Spinal cord (tissue), 10 donors: ENCODE results near the gene TTC9C. TPM values are rescaled to one million over a fixed set of nuclear protein-coding genes. Genes with fewer than 3 reads are reported as not detected.
A peak's percentile ranks its signal among the peaks of the same experiment; 100 is the strongest.

ENCODE experiments used
- DNase-seq, 6 donors: peaks; one replicate each; pipeline versions ENCODE4 v3.0.0 to v3.0.0-alpha.2; 2013 to 2015; ENCODE audit warnings: low spot score in 6 of 6, low read depth in 4 of 6
- H3K27ac ChIP-seq: one replicate; pipeline ENCODE4 v1.5.1; 2013; ENCODE audit warnings: low read depth, low read length, control low read depth
- H3K27me3 ChIP-seq: one replicate; pipeline ENCODE4 v1.6.1; 2013; ENCODE audit warnings: low read length; ENCODE audit not compliant: control insufficient read depth, insufficient read depth
- H3K36me3 ChIP-seq: one replicate; pipeline ENCODE4 v1.6.1; 2013; ENCODE audit warnings: low read length; ENCODE audit not compliant: control insufficient read depth, insufficient read depth
- H3K4me1 ChIP-seq: one replicate; pipeline ENCODE4 v1.6.1; 2013; ENCODE audit warnings: low read length; ENCODE audit not compliant: control insufficient read depth, insufficient read depth
- H3K4me3 ChIP-seq: one replicate; pipeline ENCODE4 v1.5.1; 2013; ENCODE audit warnings: low read depth, low read length, control low read depth
- H3K9me3 ChIP-seq: one replicate; pipeline ENCODE4 v1.6.1; 2013; ENCODE audit warnings: low read length; ENCODE audit not compliant: control insufficient read depth, insufficient read depth
- WGBS: methylation state at CpG from one replicate; pipeline ENCODE4 v1.1.5; 2013; ENCODE audit warnings: missing lambda C conversion rate; ENCODE audit not compliant: insufficient coverage; 5-methylcytosine and 5-hydroxymethylcytosine counted together
- polyA plus RNA-seq, 2 donors: library from polyadenylated mRNA; unstranded; fragments of 120-200 nt; gene quantifications; one replicate each; pipeline ENCODE4 v1.2.1, GENCODE V29; 2013; ENCODE audit not compliant: insufficient read length in 2 of 2
- total RNA-seq, 2 donors: library from RNA; depleted of rRNA in 1 of 2; stranded (reverse); fragments of 120-200 nt in 1 of 2; fragments of >200 nt in 1 of 2; gene quantifications; one replicate each; pipeline versions ENCODE4 v1.2.3 to v1.2.4, GENCODE V29; 2013 to 2014
- donor health status: healthy.

The TTC9C gene
- total and polyA plus RNA-seq, 4 donors = 30.7 to 47.5 (median 37.9) TPM

- H3K36me3 ChIP-seq = peaks cover 36% of the 10 kb centered on the region
- 3% methylated on average over 6 of the region's 7 CpGs for WGBS
- no peaks in the 10 kb centered on the region for H3K9me3 ChIP-seq
- H3K4me1 ChIP-seq = peaks cover 47% of the 10 kb centered on the region
- H3K4me3 ChIP-seq = peak overlapping the region; percentile 83
- peak overlapping the region; percentile 98 for H3K27ac ChIP-seq
- DNase-seq = no peak
- H3K27me3 ChIP-seq = no peaks in the 10 kb centered on the region
Measured at GRCh38 chr11:62708793-62709192, 19.5 kb upstream of the TTC9C start.

GRCh38 chr11:62709247-62710000 is 18.9 kb upstream of the TTC9C start:
- Histone ChIP-seq H3K4me1 (peaks cover 47% of the 10 kb centered on the region), H3K36me3 (peaks cover 37% of the 10 kb centered on the region), H3K9me3 (no peaks in the 10 kb centered on the region), H3K27me3 (no peaks in the 10 kb centered on the region), H3K4me3 (peak overlapping the region; percentile 83), H3K27ac (peak overlapping the region; percentile 98)
- 2% methylated on average over 43 of the region's 47 CpGs for WGBS
- DNase-seq = peak; percentile 90 to 100 (median 99)

- DNase-seq = no peak
- 81% methylated on average over 5 of the region's 7 CpGs for WGBS
Measured at GRCh38 chr11:62710001-62710345, 18.3 kb upstream of the TTC9C start.

GRCh38 chr11:62712276-62712812 is 15.9 kb upstream of the TTC9C start:
- Histone ChIP-seq H3K27ac (no peak overlapping the region), H3K9me3 (no peaks in the 10 kb centered on the region), H3K36me3 (peaks cover 48% of the 10 kb centered on the region), H3K4me1 (peaks cover 28% of the 10 kb centered on the region), H3K4me3 (no peak overlapping the region), H3K27me3 (no peaks in the 10 kb centered on the region)
- DNase-seq = no peak
- WGBS = 100% methylated on average over 2 of the region's 6 CpGs

More at GRCh38 chr11:62710001-62710345, 18.3 kb upstream of the TTC9C start:
- H3K4me3 ChIP-seq = peak overlapping the region; percentile 83
- peak overlapping the region; percentile 98 for H3K27ac ChIP-seq
- H3K9me3 ChIP-seq = no peaks in the 10 kb centered on the region
- H3K36me3 ChIP-seq = peaks cover 38% of the 10 kb centered on the region
- peaks cover 46% of the 10 kb centered on the region for H3K4me1 ChIP-seq
- H3K27me3 ChIP-seq = no peaks in the 10 kb centered on the region

- H3K36me3 ChIP-seq = peaks cover 54% of the 10 kb centered on the region
- H3K27me3 ChIP-seq = no peaks in the 10 kb centered on the region
Measured at GRCh38 chr11:62712861-62713260, 15.4 kb upstream of the TTC9C start.

GRCh38 chr11:62713343-62713742 is 14.9 kb upstream of the TTC9C start:
- Histone ChIP-seq H3K9me3 (no peaks in the 10 kb centered on the region), H3K4me1 (peaks cover 20% of the 10 kb centered on the region), H3K4me3 (no peak overlapping the region), H3K27me3 (no peaks in the 10 kb centered on the region), H3K36me3 (peaks cover 57% of the 10 kb centered on the region), H3K27ac (no peak overlapping the region)
- no CpG with 5 or more reads among the region's 2 CpGs for WGBS
- no peak for DNase-seq

More at GRCh38 chr11:62712861-62713260, 15.4 kb upstream of the TTC9C start:
- Histone ChIP-seq H3K27ac (no peak overlapping the region), H3K4me1 (peaks cover 23% of the 10 kb centered on the region), H3K4me3 (no peak overlapping the region), H3K9me3 (no peaks in the 10 kb centered on the region)
- 92% methylated on average over 2 of the region's 3 CpGs for WGBS
- DNase-seq = no peak

- 90% methylated on average over 13 of the region's 24 CpGs for WGBS
- no peaks in the 10 kb centered on the region for H3K9me3 ChIP-seq
- peaks cover 74% of the 10 kb centered on the region for H3K36me3 ChIP-seq
- no peak overlapping the region for H3K4me3 ChIP-seq
- no peaks in the 10 kb centered on the region for H3K27me3 ChIP-seq
- peaks cover 3% of the 10 kb centered on the region for H3K4me1 ChIP-seq
- no peak for DNase-seq
- H3K27ac ChIP-seq = no peak overlapping the region
Measured at GRCh38 chr11:62715150-62716130, 12.8 kb upstream of the TTC9C start.

GRCh38 chr11:62716206-62716605 is 12.1 kb upstream of the TTC9C start:
- H3K4me1 ChIP-seq = no peaks in the 10 kb centered on the region
- WGBS = 88% methylated on average over 3 of the region's 5 CpGs
- H3K9me3 ChIP-seq = no peaks in the 10 kb centered on the region
- no peak overlapping the region for H3K4me3 ChIP-seq
- H3K27ac ChIP-seq = no peak overlapping the region
- no peaks in the 10 kb centered on the region for H3K27me3 ChIP-seq
- peaks cover 72% of the 10 kb centered on the region for H3K36me3 ChIP-seq
- no peak for DNase-seq

- Histone ChIP-seq H3K4me1 (no peaks in the 10 kb centered on the region), H3K36me3 (peaks cover 72% of the 10 kb centered on the region), H3K9me3 (no peaks in the 10 kb centered on the region), H3K4me3 (no peak overlapping the region), H3K27me3 (no peaks in the 10 kb centered on the region), H3K27ac (no peak overlapping the region)
- 40% methylated on average over 10 of the region's 11 CpGs for WGBS
- DNase-seq = no peak
Measured at GRCh38 chr11:62716816-62717215, 11.5 kb upstream of the TTC9C start.
